ACC112 (cell line): ENCODE results near the gene SLC25A52.
"Not testable (repeated sequence)": the region's sequence is repeated elsewhere in the genome, so short reads cannot be mapped to it uniquely, and the experiment has no call there.

Source experiments
- H2AFZ ChIP-seq: fragments of 200-600 bp; sonication (generic); one replicate; pipeline ENCODE4 v1.6.0; 2017; ENCODE audit warnings: antibody characterized with exemption, low read length; ENCODE audit not compliant: unreplicated experiment
- H3K27ac ChIP-seq: fragments of 200-600 bp; sonication (generic); 2 replicates; pipeline ENCODE4 v1.5.1; 2014; ENCODE audit warnings: low read depth, mild to moderate bottlenecking, antibody characterized with exemption, low read length, moderate library complexity
- H3K27me3 ChIP-seq: fragments of 200-600 bp; sonication (generic); 2 replicates; pipeline ENCODE4 v1.6.1; 2014; ENCODE audit warnings: mild to moderate bottlenecking, antibody characterized with exemption, low read length, moderate library complexity, mixed read lengths; ENCODE audit not compliant: insufficient read depth
- H3K36me3 ChIP-seq: fragments of 200-600 bp; sonication (generic); 2 replicates; pipeline ENCODE4 v1.6.1; 2016; ENCODE audit warnings: mild to moderate bottlenecking, antibody characterized with exemption, low read length, moderate library complexity, mixed read lengths; ENCODE audit not compliant: insufficient read depth
- H3K4me1 ChIP-seq: fragments of 200-600 bp; sonication (generic); one replicate; pipeline ENCODE4 v1.6.1; 2016; ENCODE audit warnings: low read length, mixed read lengths; ENCODE audit not compliant: insufficient read depth, unreplicated experiment, control insufficient read depth
- H3K4me3 ChIP-seq: fragments of 200-600 bp; sonication (generic); 2 replicates; pipeline ENCODE4 v1.5.1; 2014; ENCODE audit warnings: mild to moderate bottlenecking, low read depth, low read length
- H3K79me2 ChIP-seq: fragments of 200-600 bp; sonication (generic); one replicate; pipeline ENCODE4 v1.6.0; 2016; ENCODE audit warnings: low read length; ENCODE audit not compliant: control insufficient read depth, unreplicated experiment, insufficient read depth

SLC25A52 gene

DNA sequence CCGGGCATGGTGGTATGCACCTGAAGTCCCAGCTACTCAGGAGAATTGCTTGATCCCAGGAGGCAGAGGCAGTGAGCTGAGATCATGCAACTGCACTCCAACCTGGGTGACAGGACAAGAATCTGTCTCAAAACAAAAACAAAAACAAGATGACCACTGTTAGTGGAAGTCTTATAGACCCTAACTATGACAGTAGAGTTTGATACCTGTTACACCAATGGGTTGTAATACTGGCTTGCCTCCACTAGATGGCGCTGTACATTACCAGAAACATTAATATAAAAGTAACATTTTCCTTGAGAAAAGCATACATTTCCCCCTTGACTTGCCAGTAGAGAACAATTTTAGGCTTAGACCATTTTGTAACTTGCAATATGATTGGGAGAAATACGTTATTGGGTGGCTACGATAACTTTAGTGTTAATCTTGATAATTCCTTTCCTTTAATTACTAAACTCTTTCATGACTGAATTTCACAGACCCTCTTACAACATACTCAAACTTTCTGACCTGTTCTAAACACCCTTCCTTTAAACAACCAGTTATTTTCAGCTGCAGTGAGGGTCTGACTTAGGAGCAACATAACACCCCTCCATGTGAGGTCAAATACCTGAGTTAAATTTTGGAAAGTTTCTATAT lies 19.5 kb downstream of the SLC25A52 start:
- Histone ChIP-seq H2AFZ (no peak overlapping the region), H3K27me3 (peaks cover 17% of the 10 kb centered on the region; the same call in 1 of the 2 replicates), H3K4me3 (no peak overlapping the region), H3K79me2 (no peaks in the 10 kb centered on the region), H3K36me3 (no peaks in the 10 kb centered on the region), H3K27ac (no peak overlapping the region), H3K4me1 (no peaks in the 10 kb centered on the region)

DNA sequence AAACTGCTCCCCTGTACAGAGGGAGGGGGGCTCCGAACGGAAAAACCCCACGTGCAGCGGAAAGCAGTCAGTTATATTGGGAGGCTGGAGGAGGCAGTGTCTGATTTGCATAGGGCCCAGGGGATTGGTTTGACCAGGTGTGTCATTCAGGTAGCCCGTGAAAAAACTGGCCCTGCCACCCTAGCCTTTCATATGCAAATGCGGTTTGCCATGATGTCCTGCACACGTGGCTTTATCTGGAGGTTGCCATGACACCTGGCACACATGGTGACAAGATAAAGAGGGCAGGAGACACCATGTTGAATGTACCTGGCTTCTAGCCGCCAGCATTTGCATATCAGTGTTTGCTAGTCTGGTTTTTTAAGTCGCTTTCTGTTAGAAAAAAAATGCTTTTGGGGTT lies 20.5 kb downstream of the SLC25A52 start:
- no peaks in the 10 kb centered on the region for H3K36me3 ChIP-seq
- no peak overlapping the region for H3K27ac ChIP-seq
- H3K4me3 ChIP-seq = no peak overlapping the region
- peaks cover 10% of the 10 kb centered on the region; the same call in 1 of the 2 replicates for H3K27me3 ChIP-seq
- H2AFZ ChIP-seq = no peak overlapping the region
- no peaks in the 10 kb centered on the region for H3K79me2 ChIP-seq
- no peaks in the 10 kb centered on the region for H3K4me1 ChIP-seq

DNA sequence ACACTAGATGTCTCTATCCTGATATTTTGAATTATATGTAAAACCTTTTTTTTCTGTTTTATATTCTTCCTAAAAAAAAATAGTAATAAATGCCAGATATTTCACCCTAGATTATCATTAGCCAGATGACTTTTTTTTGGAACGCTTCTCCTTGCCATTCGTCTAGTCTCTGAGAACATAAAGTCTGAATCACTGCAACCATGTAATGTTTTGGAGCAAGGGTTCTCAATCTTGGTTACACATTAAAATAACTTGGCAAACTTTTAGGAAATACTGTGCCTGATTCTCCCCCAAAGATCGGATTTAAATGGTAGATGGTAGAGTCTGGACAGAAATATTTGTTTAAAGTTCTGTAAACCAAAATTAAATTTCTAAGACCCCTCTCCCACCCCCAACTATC lies 21.0 kb downstream of the SLC25A52 start:
- H3K36me3 ChIP-seq = no peaks in the 10 kb centered on the region
- H3K27ac ChIP-seq = no peak overlapping the region
- H3K27me3 ChIP-seq = peaks cover 10% of the 10 kb centered on the region; the same call in 1 of the 2 replicates
- no peaks in the 10 kb centered on the region for H3K79me2 ChIP-seq
- H3K4me1 ChIP-seq = no peaks in the 10 kb centered on the region
- no peak overlapping the region for H2AFZ ChIP-seq
- no peak overlapping the region for H3K4me3 ChIP-seq

- H3K27me3 ChIP-seq = peaks cover 12% of the 10 kb centered on the region; the same call in 1 of the 2 replicates
- no peak overlapping the region for H3K4me3 ChIP-seq
- no peaks in the 10 kb centered on the region for H3K79me2 ChIP-seq
- no peak overlapping the region for H2AFZ ChIP-seq
- H3K4me1 ChIP-seq = no peaks in the 10 kb centered on the region
- no peak overlapping the region for H3K27ac ChIP-seq
- no peaks in the 10 kb centered on the region for H3K36me3 ChIP-seq
Measured at GRCh38 chr18:31738460-31739407, 21.9 kb downstream of the SLC25A52 start.

GRCh38 chr18:31736630-31737029 lies 24.1 kb downstream of the SLC25A52 start:
- peaks cover 27% of the 10 kb centered on the region for H3K27me3 ChIP-seq
- H3K4me1 ChIP-seq = no peaks in the 10 kb centered on the region
- H2AFZ ChIP-seq = no peak overlapping the region
- no peak overlapping the region for H3K4me3 ChIP-seq
- H3K79me2 ChIP-seq = no peaks in the 10 kb centered on the region
- no peak overlapping the region for H3K27ac ChIP-seq
- H3K36me3 ChIP-seq = no peaks in the 10 kb centered on the region

GRCh38 chr18:31731628-31732027 lies 29.1 kb downstream of the SLC25A52 start:
- H3K79me2 ChIP-seq = no peaks in the 10 kb centered on the region
- no peaks in the 10 kb centered on the region for H3K4me1 ChIP-seq
- H2AFZ ChIP-seq = no peak overlapping the region
- H3K36me3 ChIP-seq = no peaks in the 10 kb centered on the region
- H3K27ac ChIP-seq = no peak overlapping the region
- peaks cover 57% of the 10 kb centered on the region for H3K27me3 ChIP-seq
- H3K4me3 ChIP-seq = no peak overlapping the region

DNA sequence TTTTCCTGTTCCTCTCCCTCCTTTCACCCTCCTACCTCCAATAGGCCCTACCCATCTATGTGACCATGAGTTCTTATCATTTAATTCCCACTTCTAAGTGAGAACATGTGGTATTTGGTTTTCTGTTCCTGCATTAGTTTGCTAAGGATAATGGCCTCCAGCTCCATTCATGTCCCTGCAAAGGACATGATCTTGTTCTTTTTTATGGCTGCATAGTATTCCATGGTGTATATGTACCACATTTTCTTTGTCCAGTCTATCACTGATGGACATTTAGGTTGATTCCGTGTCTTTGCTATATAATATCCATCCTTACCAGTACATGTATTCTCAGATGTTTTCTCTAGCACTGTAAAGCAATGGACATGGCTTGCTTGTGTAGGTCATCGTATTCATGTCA lies 31.5 kb downstream of the SLC25A52 start:
- H3K36me3 ChIP-seq, H3K27ac ChIP-seq, H3K79me2 ChIP-seq, H3K4me1 ChIP-seq, H3K4me3 ChIP-seq, H2AFZ ChIP-seq: not testable (repeated sequence)
- peaks cover 75% of the 10 kb centered on the region for H3K27me3 ChIP-seq

GRCh38 chr18:31723990-31724711 lies 36.5 kb downstream of the SLC25A52 start:
- Histone ChIP-seq H2AFZ (peak overlapping the region; percentile 81), H3K36me3 (no peaks in the 10 kb centered on the region), H3K4me3 (peak overlapping the region; percentile 78), H3K4me1 (no peaks in the 10 kb centered on the region), H3K79me2 (no peaks in the 10 kb centered on the region), H3K27me3 (peaks cover 49% of the 10 kb centered on the region), H3K27ac (no peak overlapping the region)

DNA sequence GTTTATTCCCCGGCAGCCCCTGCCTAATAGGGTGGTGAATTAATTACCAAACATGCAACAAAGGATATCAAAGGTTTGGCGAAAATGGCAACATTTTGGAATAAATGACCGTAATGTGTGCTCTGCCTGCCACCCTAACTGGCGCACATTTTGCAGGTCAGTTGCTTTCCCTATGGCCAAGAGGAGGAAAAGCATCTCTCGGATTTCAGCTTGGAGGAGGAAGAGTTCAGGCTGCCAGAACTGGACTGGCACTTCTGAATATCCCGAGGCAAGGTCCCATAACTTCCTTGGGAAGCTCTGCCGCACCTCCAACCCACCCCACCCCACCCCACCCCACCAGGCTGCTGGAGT lies 37.1 kb downstream of the SLC25A52 start:
- Histone ChIP-seq H3K4me1 (no peaks in the 10 kb centered on the region), H3K27me3 (peaks cover 53% of the 10 kb centered on the region), H3K27ac (no peak overlapping the region), H3K79me2 (no peaks in the 10 kb centered on the region), H2AFZ (no peak overlapping the region), H3K36me3 (no peaks in the 10 kb centered on the region), H3K4me3 (peak overlapping the region; percentile 78; the same call in 1 of the 2 replicates)

DNA sequence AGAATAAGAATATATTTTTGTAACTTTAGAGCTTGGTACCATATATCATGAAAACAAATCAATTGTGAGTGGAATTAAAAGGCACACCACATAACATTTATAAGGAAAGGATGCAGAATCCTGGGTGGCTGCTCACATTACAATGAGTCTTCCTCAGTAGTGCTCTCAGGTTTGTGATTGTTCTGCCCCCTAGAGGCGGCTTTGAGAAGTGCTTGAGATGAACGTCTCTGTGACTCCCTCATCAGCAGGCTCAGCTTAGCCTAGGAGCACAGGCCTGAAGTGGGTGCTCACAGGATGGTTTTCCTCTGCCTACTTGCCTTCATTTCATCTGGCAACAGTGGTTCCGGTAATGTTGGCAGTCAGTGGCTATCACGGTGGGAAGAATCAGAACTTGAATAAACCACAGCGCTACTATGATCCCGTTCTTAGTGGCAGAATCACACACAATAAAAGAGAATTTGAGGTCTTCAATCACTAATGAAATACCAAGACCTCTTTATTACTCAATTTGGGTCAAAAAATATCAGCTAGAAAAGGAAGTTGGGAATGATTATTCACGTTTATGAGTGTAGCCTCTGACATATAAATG lies 38.2 kb downstream of the SLC25A52 start:
- Histone ChIP-seq H3K79me2 (no peaks in the 10 kb centered on the region), H3K36me3 (no peaks in the 10 kb centered on the region)

More for the DNA sequence above, 38.2 kb downstream of the SLC25A52 start:
- Histone ChIP-seq H2AFZ (no peak overlapping the region), H3K4me3 (no peak overlapping the region), H3K27me3 (peaks cover 45% of the 10 kb centered on the region), H3K27ac (no peak overlapping the region), H3K4me1 (no peaks in the 10 kb centered on the region)
